K562 (cell line): ENCODE measurements around the gene MYLK4. TPM values are rescaled to one million over a fixed set of nuclear protein-coding genes. Genes with fewer than 3 reads are reported as not detected.

ENCODE experiments used
- CHD1 ChIP-seq: fragments of 200-600 bp; sonication (generic); IDR thresholded peaks from one replicate; pipeline ENCODE4 v1.6.1; 2012; ENCODE audit warnings: mild to moderate bottlenecking, moderate library complexity, low read length, inconsistent platforms
- ETV5 ChIP-seq: sonication (generic); formaldehyde crosslinking; IDR thresholded peaks from 2 replicates; pipeline ENCODE4 v1.4.0; 2020; ENCODE audit warnings: low read depth, mild to moderate bottlenecking, missing genetic modification reagents
- FOSL1 ChIP-seq: fragments of 200-800 bp; sonication (Bioruptor generic); conservative IDR thresholded peaks from 2 replicates; pipeline ENCODE4 v1.6.1; 2016; ENCODE audit warnings: missing genetic modification characterization, missing compliant biosample characterization
- HDAC2 ChIP-seq: fragments of 450-650 bp; IDR thresholded peaks from 2 replicates; pipeline ENCODE4 v1.6.1; 2016; ENCODE audit warnings: mild to moderate bottlenecking
- HEY1 ChIP-seq: fragments of 250-450 bp; sonication (Bioruptor Pico); IDR thresholded peaks from 2 replicates; pipeline ENCODE4 v1.5.0; 2020; ENCODE audit warnings: mild to moderate bottlenecking, moderate library complexity, borderline replicate concordance
- HSF4 ChIP-seq: fragments of 250-450 bp; sonication (Bioruptor Pico); IDR thresholded peaks from 2 replicates; pipeline ENCODE4 v2.1.2; 2022; ENCODE audit warnings: mild to moderate bottlenecking, moderate library complexity, borderline replicate concordance
- KLF10 ChIP-seq: fragments of 250-450 bp; sonication (Bioruptor Pico); IDR thresholded peaks from 2 replicates; pipeline ENCODE4 v1.6.1; 2021; ENCODE audit warnings: matching md5 sums
- LCOR ChIP-seq: sonication (generic); formaldehyde crosslinking; IDR thresholded peaks from 2 replicates; pipeline ENCODE4 v1.8.0; 2022; ENCODE audit warnings: mild to moderate bottlenecking, missing genetic modification reagents
- MTA3 ChIP-seq: fragments of 450-650 bp; formaldehyde crosslinking; IDR thresholded peaks from 2 replicates; pipeline ENCODE4 v1.6.1; 2017; ENCODE audit warnings: mild to moderate bottlenecking, borderline replicate concordance
- NCOA4 ChIP-seq: fragments of 450-650 bp; IDR thresholded peaks from 2 replicates; pipeline ENCODE4 v1.6.1; 2018; ENCODE audit warnings: mild to moderate bottlenecking; ENCODE audit not compliant: partially characterized antibody
- NFRKB ChIP-seq: fragments of 450-650 bp; IDR thresholded peaks from 2 replicates; pipeline ENCODE4 v1.6.1; 2016; ENCODE audit warnings: low read depth
- PATZ1 ChIP-seq: fragments of 250-450 bp; sonication (Bioruptor Pico); IDR thresholded peaks from 2 replicates; pipeline ENCODE4 v1.5.0; 2020; ENCODE audit warnings: mild to moderate bottlenecking, borderline replicate concordance
- POLR2A ChIP-seq: fragments of 450-650 bp; conservative IDR thresholded peaks from 2 replicates; pipeline ENCODE4 v1.6.1; 2016
- POLR2AphosphoS5 ChIP-seq: IDR thresholded peaks from 2 replicates; pipeline ENCODE4 v1.6.1; 2011; ENCODE audit warnings: mild to moderate bottlenecking, low read depth, low read length, moderate library complexity; ENCODE audit not compliant: control insufficient read depth, insufficient read depth
- RBFOX2 ChIP-seq: fragments of 200-400 bp; formaldehyde crosslinking; IDR thresholded peaks from 2 replicates; pipeline ENCODE4 v1.6.1; 2017; ENCODE audit warnings: low read depth, mild to moderate bottlenecking, low read length, moderate library complexity
- SOX6 ChIP-seq: fragments of 450-650 bp; IDR thresholded peaks from 2 replicates; pipeline ENCODE4 v1.6.1; 2014; ENCODE audit warnings: mild to moderate bottlenecking
- TCF3 ChIP-seq: sonication (generic); formaldehyde crosslinking; IDR thresholded peaks from 2 replicates; pipeline ENCODE4 v1.4.0; 2020; ENCODE audit warnings: mild to moderate bottlenecking, missing genetic modification reagents
- ZEB2 ChIP-seq: fragments of 450-650 bp; IDR thresholded peaks from 2 replicates; pipeline ENCODE4 v1.6.1; 2016
- ZNF133 ChIP-seq: fragments of 250-450 bp; sonication (Bioruptor Pico); IDR thresholded peaks from 2 replicates; pipeline ENCODE4 v1.4.0; 2020; ENCODE audit warnings: mild to moderate bottlenecking
- polyA plus RNA-seq, 8 experiments: library from polyadenylated mRNA; depleted of rRNA in 4 of 8; stranded (reverse) in 5 of 8; unstranded in 3 of 8; fragments of >200 nt; fragmentation: Nextera tagmentation in 2 of 8; fragmentation: Illumina TruSeq in 1 of 8; extraction: Ambion mirVana in 2 of 8; extraction: Trizol in 1 of 8; gene quantifications; 2 replicates each; pipeline versions ENCODE4 v1.2.1 to v1.2.3, GENCODE V29; 2011 to 2014; ENCODE audit warnings: inconsistent platforms in 1 of 8, missing spikeins in 1 of 8
- total RNA-seq, 7 experiments: library from RNA; depleted of rRNA in 6 of 7; stranded (reverse); fragments of >200 nt in 6 of 7; fragmentation: Illumina TruSeq in 2 of 7; extraction: Trizol in 2 of 7; gene quantifications; 2 replicates each; pipeline versions ENCODE4 v1.2.1 to v1.2.3, GENCODE V29; 2011 to 2021; ENCODE audit warnings: low replicate concordance in 1 of 7
- TF ChIP-seq, protein P1 (sequence below): sonication (generic); formaldehyde crosslinking; IDR thresholded peaks from 2 replicates; pipeline ENCODE4 v1.8.1; 2023; ENCODE audit warnings: mild to moderate bottlenecking, missing genetic modification reagents
- TF ChIP-seq, protein P2 (sequence below), 2 experiments: fragments of 200-800 bp in 1 of 2; sonication (Bioruptor generic) in 1 of 2; sonication (generic) in 1 of 2; formaldehyde crosslinking in 1 of 2; IDR thresholded peaks in 1 of 2; conservative IDR thresholded peaks in 1 of 2; 2 replicates each; pipeline versions ENCODE4 v1.5.0 to v1.6.1; 2016 to 2020; ENCODE audit warnings: missing compliant biosample characterization in 1 of 2, missing genetic modification characterization in 1 of 2, missing genetic modification reagents in 1 of 2
- TF ChIP-seq, protein P3 (sequence below): fragments of 450-650 bp; IDR thresholded peaks from 2 replicates; pipeline ENCODE4 v1.6.1; 2016; ENCODE audit warnings: antibody characterized with exemption

MYLK4 gene
- total and polyA plus RNA-seq, 9 of the 15 experiments (the other 6 are each of a cell fraction or from before 2014, with no cell fraction given) = 0.01 to 0.15 (median 0.06) TPM

GRCh38 chr6:2764610-2765165 lies 14.0 kb upstream of the MYLK4 start (continued):
- TF ChIP-seq HEY1 (no peak), TCF3 (CRISPR knock-in tag) (0 out of 2 replicates have a peak, but pooled peaks have one; percentile 11), PATZ1 (CRISPR knock-in tag) (no peak), ZNF133 (no peak), LCOR (CRISPR knock-in tag) (peak; percentile 87), SOX6 (peak; percentile 10; the same call in 1 of the 2 replicates), FOSL1 (tag) (0 out of 2 replicates have a peak, but pooled peaks have one; percentile 38), NFRKB (peak; percentile 63; the same call in 1 of the 2 replicates), KLF10 (no peak), HSF4 (CRISPR knock-in tag) (no peak), MTA3 (peak; percentile 12; the same call in 1 of the 2 replicates), NCOA4 (no peak), ZEB2 (0 out of 2 replicates have a peak, but pooled peaks have one; percentile 32), CHD1 (peak; percentile 38), POLR2AphosphoS5 (peak; percentile 94), RBFOX2 (peak; percentile 78), ETV5 (CRISPR knock-in tag) (0 out of 2 replicates have a peak, but pooled peaks have one; percentile 0), HDAC2 (peak; percentile 73; the same call in 1 of the 2 replicates), POLR2A (peak; percentile 91)
- TF ChIP-seq, protein P1, sequence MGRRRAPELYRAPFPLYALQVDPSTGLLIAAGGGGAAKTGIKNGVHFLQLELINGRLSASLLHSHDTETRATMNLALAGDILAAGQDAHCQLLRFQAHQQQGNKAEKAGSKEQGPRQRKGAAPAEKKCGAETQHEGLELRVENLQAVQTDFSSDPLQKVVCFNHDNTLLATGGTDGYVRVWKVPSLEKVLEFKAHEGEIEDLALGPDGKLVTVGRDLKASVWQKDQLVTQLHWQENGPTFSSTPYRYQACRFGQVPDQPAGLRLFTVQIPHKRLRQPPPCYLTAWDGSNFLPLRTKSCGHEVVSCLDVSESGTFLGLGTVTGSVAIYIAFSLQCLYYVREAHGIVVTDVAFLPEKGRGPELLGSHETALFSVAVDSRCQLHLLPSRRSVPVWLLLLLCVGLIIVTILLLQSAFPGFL (CRISPR knock-in tag) = peak; percentile 83; the same call in 1 of the 2 replicates
- TF ChIP-seq, protein P2, sequence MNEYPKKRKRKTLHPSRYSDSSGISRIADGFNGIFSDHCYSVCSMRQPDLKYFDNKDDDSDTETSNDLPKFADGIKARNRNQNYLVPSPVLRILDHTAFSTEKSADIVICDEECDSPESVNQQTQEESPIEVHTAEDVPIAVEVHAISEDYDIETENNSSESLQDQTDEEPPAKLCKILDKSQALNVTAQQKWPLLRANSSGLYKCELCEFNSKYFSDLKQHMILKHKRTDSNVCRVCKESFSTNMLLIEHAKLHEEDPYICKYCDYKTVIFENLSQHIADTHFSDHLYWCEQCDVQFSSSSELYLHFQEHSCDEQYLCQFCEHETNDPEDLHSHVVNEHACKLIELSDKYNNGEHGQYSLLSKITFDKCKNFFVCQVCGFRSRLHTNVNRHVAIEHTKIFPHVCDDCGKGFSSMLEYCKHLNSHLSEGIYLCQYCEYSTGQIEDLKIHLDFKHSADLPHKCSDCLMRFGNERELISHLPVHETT (CRISPR knock-in tag; conservative IDR thresholded peaks at IDR 0.05 in 1 of 2, IDR thresholded peaks at IDR 0.05 in 1 of 2) = no peak; a peak in 1 of 4 replicates
- TF ChIP-seq, protein P3, sequence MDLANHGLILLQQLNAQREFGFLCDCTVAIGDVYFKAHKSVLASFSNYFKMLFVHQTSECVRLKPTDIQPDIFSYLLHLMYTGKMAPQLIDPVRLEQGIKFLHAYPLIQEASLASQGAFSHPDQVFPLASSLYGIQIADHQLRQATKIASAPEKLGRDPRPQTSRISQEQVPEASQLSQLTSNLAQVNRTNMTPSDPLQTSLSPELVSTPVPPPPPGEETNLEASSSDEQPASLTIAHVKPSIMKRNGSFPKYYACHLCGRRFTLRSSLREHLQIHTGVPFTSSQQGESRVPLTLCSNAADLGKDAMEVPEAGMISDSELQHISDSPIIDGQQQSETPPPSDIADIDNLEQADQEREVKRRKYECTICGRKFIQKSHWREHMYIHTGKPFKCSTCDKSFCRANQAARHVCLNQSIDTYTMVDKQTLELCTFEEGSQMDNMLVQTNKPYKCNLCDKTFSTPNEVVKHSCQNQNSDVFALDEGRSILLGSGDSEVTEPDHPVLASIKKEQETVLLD = no peak
